Thyroid gland (tissue), 4 donors: Measurements from ENCODE around the gene ODC1. TPM values are rescaled to one million over a fixed set of nuclear protein-coding genes. Genes with fewer than 3 reads are reported as not detected.

Source experiments
- DNase-seq, 2 donors: peaks; one replicate each; pipeline ENCODE4 v3.0.0-alpha.2; 2019
- H3K27ac ChIP-seq, 3 donors: fragments of 200-600 bp; sonication (generic); 1 replicate in 2 of 3; 2 replicates in 1 of 3; pipeline ENCODE4 v1.5.1; 2016 to 2019; ENCODE audit warnings: mild to moderate bottlenecking in 1 of 3, moderate library complexity in 1 of 3
- H3K27me3 ChIP-seq: fragments of 200-600 bp; sonication (generic); one replicate; pipeline ENCODE4 v1.5.1; 2019
- H3K36me3 ChIP-seq, 2 donors: fragments of 200-600 bp; sonication (generic); one replicate each; pipeline ENCODE4 v1.5.1; 2016 to 2019
- H3K4me1 ChIP-seq, 2 donors: fragments of 200-600 bp; sonication (generic); one replicate each; pipeline ENCODE4 v1.5.1; 2017 to 2019
- H3K4me3 ChIP-seq, 3 donors: fragments of 200-600 bp; sonication (generic); replicated peaks in 1 of 3; 1 replicate in 2 of 3; 2 replicates in 1 of 3; pipeline ENCODE4 v1.5.1; 2016; ENCODE audit warnings: mild to moderate bottlenecking in 1 of 3
- H3K9me3 ChIP-seq: fragments of 200-600 bp; sonication (generic); one replicate; pipeline ENCODE4 v1.5.1; 2017
- POLR2A ChIP-seq, 2 donors: fragments of 450-650 bp; IDR thresholded peaks; one replicate each; pipeline ENCODE4 v1.6.1; 2017; ENCODE audit warnings: antibody characterized with exemption in 2 of 2, mild to moderate bottlenecking in 2 of 2, moderate library complexity in 1 of 2
- WGBS, 2 donors: methylation state at CpG; one replicate each; pipeline ENCODE4 v1.1.5; 2017; 5-methylcytosine and 5-hydroxymethylcytosine counted together
- intact Hi-C: fragments of 100-400 bp; cut with DNase I; formaldehyde crosslinking; loops from one replicate; pipeline ENCODE4 v1.15.1; 2023
- total RNA-seq, 4 donors: library from RNA; depleted of rRNA; stranded (reverse); fragments of >200 nt; gene quantifications; one replicate each; pipeline ENCODE4 v1.2.3, GENCODE V29; 2016
- TF ChIP-seq, protein P1 (sequence below), 6 experiments: fragments of 200-600 bp in 3 of 6; fragments of 450-650 bp in 3 of 6; sonication (generic) in 3 of 6; IDR thresholded peaks; one replicate each; pipeline ENCODE4 v1.5.1; 2016 to 2019; ENCODE audit warnings: antibody characterized with exemption in 6 of 6, mild to moderate bottlenecking in 2 of 6, inconsistent platforms in 1 of 6, moderate library complexity in 1 of 6

ODC1 gene
- total RNA-seq, 4 donors from 2014 or later: 72.0 to 126 (median 84.9) TPM

DNA sequence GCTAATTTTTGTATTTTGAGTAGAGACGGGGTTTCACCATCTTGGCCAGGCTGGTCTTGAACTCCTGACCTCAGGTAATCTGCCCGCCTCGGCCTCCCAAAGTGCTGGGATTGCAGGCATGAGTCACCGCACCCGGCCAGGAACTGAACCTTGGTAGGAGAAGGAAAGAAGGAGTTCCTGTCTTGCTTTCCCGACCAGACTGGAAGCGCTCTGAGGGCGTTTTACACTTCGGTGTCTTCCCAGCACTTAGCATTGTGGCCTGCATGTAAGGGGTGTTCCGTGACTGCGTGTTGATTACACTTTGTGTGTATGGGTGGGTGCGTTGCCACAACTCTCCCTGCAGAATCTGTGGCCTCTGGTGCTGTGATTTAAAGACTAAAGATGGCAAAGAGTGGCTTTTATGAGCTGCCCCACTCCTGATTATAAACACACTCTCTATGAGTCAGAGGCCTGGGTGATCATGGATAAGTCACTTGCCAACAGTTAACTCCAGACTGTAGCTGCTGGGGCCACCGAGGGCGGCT lies 46.0 kb downstream of the ODC1 start:
- DNase-seq: no peak
- no peak overlapping the region for H3K4me3 ChIP-seq
- no peaks in the 10 kb centered on the region for H3K36me3 ChIP-seq
- no peaks in the 10 kb centered on the region for H3K9me3 ChIP-seq
- intact Hi-C loops: no loop called here
- H3K27ac ChIP-seq: peak overlapping the region in 1 of 3 donors; percentile 71
- TF ChIP-seq, protein P1, sequence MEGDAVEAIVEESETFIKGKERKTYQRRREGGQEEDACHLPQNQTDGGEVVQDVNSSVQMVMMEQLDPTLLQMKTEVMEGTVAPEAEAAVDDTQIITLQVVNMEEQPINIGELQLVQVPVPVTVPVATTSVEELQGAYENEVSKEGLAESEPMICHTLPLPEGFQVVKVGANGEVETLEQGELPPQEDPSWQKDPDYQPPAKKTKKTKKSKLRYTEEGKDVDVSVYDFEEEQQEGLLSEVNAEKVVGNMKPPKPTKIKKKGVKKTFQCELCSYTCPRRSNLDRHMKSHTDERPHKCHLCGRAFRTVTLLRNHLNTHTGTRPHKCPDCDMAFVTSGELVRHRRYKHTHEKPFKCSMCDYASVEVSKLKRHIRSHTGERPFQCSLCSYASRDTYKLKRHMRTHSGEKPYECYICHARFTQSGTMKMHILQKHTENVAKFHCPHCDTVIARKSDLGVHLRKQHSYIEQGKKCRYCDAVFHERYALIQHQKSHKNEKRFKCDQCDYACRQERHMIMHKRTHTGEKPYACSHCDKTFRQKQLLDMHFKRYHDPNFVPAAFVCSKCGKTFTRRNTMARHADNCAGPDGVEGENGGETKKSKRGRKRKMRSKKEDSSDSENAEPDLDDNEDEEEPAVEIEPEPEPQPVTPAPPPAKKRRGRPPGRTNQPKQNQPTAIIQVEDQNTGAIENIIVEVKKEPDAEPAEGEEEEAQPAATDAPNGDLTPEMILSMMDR (IDR thresholded peaks at IDR 0.05): no peak
- no peak for TF ChIP-seq POLR2A (IDR thresholded peaks at IDR 0.05)
- peaks cover 13 to 47% of the 10 kb centered on the region in 2 donors for H3K4me1 ChIP-seq
- no peaks in the 10 kb centered on the region for H3K27me3 ChIP-seq
- 84 to 91% methylated on average over 14 of the region's 14 CpGs for WGBS, 2 donors

DNA sequence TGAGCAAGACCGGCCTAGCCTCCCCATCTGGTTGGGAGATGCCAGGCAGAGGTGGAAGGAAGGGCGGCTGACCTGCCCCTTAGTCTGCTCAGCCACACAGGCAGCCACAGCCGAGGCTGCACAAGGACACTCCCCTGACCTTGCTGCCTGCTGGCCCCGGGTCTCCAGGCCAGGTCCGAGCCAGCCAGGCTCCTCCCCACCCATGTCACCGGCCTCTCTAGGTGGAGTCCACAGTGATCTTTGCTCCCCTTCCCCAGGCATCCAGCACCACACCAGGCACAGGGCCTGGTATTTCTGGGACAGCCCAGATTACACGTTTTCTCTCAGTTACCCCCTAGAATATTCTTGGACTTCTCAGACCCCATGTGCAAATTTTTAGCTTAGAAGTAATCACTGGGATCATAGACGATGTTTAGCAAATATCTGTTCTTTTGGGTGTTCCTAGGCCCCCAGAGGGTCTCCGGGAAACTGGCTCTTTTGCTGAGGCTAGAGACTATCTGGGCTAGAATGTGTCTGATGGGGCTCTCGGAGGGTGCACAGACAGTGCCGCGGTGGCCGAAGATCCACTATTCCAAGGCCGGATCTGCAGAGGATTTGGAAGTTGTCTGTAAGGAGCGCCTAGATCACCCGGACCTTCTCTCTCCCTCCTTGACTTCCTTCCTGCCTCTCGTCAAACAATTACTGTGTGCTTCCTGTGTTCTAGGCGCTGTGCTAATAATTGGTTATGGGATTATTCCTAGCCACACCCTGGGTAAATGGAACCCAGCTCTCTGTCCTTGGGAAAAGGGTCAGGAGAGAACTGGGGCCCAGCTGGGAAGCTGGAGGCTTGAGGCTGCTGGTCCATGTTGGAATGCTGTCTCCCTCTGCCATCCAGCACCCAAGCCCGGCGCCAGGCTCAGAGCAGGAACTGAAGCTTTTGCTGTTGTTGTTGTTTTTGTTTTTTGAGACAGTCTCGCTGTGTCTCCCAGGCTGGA lies 46.9 kb downstream of the ODC1 start:
- Histone ChIP-seq H3K27ac (peak overlapping the region in 2 of 3 donors; percentile 37 to 71), H3K4me1 (peaks cover 10 to 38% of the 10 kb centered on the region in 2 donors), H3K9me3 (no peaks in the 10 kb centered on the region), H3K27me3 (no peaks in the 10 kb centered on the region), H3K36me3 (no peaks in the 10 kb centered on the region), H3K4me3 (no peak overlapping the region)
- intact Hi-C loops: no loop called here
- WGBS, 2 donors: 78 to 84% methylated on average over 19 to 21 of the region's 21 CpGs
- TF ChIP-seq, protein P1 (IDR thresholded peaks at IDR 0.05): no peak
- no peak for TF ChIP-seq POLR2A (IDR thresholded peaks at IDR 0.05)
- DNase-seq: no peak

DNA sequence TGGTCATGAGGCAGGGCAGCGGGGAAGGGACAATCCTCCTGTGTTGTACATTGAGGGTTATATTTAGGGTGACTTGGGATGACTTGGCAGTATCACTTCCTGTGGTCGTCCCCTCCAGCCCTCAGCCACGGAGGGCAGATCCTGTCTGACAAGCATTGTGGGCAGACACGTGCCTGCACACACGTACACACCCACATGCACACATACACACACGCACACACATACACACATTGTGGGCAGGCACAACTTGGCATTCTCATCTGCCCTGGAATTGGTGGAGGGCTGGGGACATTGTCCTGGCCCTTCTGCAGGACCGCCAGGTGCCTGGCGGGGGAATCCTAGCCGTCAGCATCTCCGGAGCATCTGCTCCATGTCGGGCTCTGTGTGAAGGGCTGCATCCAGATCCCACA lies 47.6 kb downstream of the ODC1 start:
- DNase-seq: no peak

DNA sequence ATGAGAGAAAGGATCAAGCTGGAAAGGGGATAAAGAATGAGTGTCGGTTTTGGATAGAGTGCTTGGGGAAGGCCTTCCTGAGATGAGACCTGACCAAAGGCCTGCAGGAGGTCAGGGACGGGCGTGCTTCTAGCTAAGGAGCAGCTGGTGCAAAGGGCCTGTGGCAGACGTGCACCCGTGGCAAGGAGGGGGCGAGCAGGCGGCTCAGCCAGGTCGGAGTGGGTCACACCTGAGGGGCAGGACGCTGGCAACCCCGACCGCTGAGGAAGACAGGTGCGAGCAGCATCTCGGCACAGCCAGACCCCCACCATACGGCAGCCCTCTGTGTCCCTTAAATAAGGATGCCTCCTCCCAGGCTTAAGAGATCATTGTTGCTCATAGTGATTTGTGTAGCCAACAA lies 48.1 kb downstream of the ODC1 start:
- 89 to 95% methylated on average over 14 of the region's 14 CpGs for WGBS, 2 donors
- H3K4me1 ChIP-seq: peaks cover 7 to 26% of the 10 kb centered on the region in 2 donors
- no peaks in the 10 kb centered on the region for H3K27me3 ChIP-seq
- no peak for TF ChIP-seq POLR2A (IDR thresholded peaks at IDR 0.05)
- TF ChIP-seq, protein P1 (IDR thresholded peaks at IDR 0.05): no peak
- no peaks in the 10 kb centered on the region for H3K9me3 ChIP-seq
- H3K4me3 ChIP-seq: no peak overlapping the region
- no peaks in the 10 kb centered on the region for H3K36me3 ChIP-seq
- DNase-seq: no peak
- H3K27ac ChIP-seq: peak overlapping the region in 1 of 3 donors; percentile 71
- intact Hi-C loops: no loop called here

More for the DNA sequence above, 47.6 kb downstream of the ODC1 start:
- no peaks in the 10 kb centered on the region for H3K9me3 ChIP-seq
- H3K27me3 ChIP-seq: no peaks in the 10 kb centered on the region
- intact Hi-C loops: no loop called here
- WGBS, 2 donors: 79 to 84% methylated on average over 10 to 11 of the region's 11 CpGs
- H3K27ac ChIP-seq: peak overlapping the region in 2 of 3 donors; percentile 37 to 71
- H3K4me3 ChIP-seq: no peak overlapping the region
- TF ChIP-seq, protein P1 (IDR thresholded peaks at IDR 0.05): no peak
- no peak for TF ChIP-seq POLR2A (IDR thresholded peaks at IDR 0.05)
- peaks cover 10 to 31% of the 10 kb centered on the region in 2 donors for H3K4me1 ChIP-seq
- H3K36me3 ChIP-seq: no peaks in the 10 kb centered on the region

DNA sequence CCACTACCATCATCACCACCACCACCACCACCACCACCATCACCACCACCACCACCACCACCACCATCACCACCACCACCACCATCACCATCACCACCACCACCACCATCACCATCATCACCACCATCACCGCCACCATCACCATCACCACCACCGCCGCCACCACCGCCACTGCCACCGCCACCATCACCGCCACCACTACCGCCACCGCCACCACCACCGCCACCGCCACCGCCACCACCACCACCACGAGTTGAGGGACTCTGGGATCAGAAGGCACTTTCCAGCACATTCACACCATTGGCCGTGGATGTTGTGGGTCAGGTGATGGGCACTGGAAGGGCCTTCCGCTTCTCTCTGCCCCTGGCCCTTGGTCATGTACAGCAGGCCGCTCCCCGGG lies 48.8 kb downstream of the ODC1 start:
- Histone ChIP-seq H3K4me3 (no peak overlapping the region), H3K27me3 (no peaks in the 10 kb centered on the region), H3K4me1 (peaks cover under 1 to 19% of the 10 kb centered on the region in 2 donors), H3K9me3 (no peaks in the 10 kb centered on the region), H3K27ac (no peak overlapping the region), H3K36me3 (no peaks in the 10 kb centered on the region)
- DNase-seq: no peak
- TF ChIP-seq, protein P1 (IDR thresholded peaks at IDR 0.05): no peak
- TF ChIP-seq POLR2A (IDR thresholded peaks at IDR 0.05): no peak
- intact Hi-C loops: no loop called here
- 78 to 94% methylated on average over 6 to 15 of the region's 16 CpGs for WGBS, 2 donors
